ENCODE data around the gene VSNL1.

DNA sequence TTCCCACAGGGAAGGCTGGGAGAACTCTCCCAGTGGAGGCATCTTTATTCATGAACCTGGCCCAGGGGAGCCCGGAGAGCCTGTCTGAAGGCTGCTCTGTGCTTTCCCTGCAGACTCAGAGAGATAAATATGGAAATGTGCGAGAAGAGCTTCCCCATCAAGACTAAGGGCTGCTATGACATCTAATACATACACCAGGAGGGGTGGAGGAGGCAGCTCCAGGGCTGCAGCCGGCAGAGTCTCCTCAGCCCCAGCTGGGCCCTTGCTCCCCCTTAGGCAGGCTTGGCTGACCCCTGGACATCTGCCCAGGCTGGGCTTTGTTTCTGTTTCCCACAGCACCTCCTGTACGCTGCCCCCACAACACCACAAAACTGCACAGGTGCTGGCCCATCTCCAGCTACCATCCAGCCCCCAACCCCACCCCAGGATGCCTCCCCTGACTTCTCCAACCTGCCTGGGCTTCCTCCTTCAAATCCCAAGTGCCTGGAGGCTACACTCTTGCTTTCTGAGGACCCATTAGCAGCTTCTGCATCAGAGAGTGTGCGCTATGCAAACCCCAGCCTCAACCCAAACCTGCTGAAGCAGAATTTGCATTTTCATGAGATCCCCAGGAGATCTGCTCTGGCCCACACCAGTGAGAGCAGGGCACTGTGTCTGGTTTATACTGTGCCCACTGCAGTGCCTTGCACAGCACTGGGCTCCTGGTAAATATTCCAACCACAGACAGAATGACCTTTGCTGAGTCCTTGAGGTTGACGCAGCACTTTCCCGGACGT lies 96.8 kb downstream of the VSNL1 start:
- no peak for TF ChIP-seq POLR2A (IDR thresholded peaks at IDR 0.05; ENCODE audit: low read length)
- no peak for TF ChIP-seq GATA1 (IDR thresholded peaks at IDR 0.05; ENCODE audit: low read depth, low read length)
